DND-41 (cell line): Measurements from ENCODE around the gene ENPEP.

Source experiments
- EZH2 ChIP-seq: IDR thresholded peaks from 3 replicates; pipeline ENCODE4 v1.6.1; 2012; ENCODE audit warnings: borderline replicate concordance, low read depth, mild to moderate bottlenecking, moderate library complexity, low read length, inconsistent platforms; ENCODE audit not compliant: severe bottlenecking
- TF ChIP-seq, protein P1 (sequence below): IDR thresholded peaks from 2 replicates; pipeline ENCODE4 v1.5.1; 2012; ENCODE audit warnings: borderline replicate concordance, low read length, moderate library complexity, mild to moderate bottlenecking; ENCODE audit not compliant: poor library complexity, severe bottlenecking; ENCODE audit errors: extremely low read depth

GRCh38 chr4:110543577-110543976, 67.6 kb downstream of the ENPEP start:
- TF ChIP-seq, protein P1, sequence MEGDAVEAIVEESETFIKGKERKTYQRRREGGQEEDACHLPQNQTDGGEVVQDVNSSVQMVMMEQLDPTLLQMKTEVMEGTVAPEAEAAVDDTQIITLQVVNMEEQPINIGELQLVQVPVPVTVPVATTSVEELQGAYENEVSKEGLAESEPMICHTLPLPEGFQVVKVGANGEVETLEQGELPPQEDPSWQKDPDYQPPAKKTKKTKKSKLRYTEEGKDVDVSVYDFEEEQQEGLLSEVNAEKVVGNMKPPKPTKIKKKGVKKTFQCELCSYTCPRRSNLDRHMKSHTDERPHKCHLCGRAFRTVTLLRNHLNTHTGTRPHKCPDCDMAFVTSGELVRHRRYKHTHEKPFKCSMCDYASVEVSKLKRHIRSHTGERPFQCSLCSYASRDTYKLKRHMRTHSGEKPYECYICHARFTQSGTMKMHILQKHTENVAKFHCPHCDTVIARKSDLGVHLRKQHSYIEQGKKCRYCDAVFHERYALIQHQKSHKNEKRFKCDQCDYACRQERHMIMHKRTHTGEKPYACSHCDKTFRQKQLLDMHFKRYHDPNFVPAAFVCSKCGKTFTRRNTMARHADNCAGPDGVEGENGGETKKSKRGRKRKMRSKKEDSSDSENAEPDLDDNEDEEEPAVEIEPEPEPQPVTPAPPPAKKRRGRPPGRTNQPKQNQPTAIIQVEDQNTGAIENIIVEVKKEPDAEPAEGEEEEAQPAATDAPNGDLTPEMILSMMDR: no peak
- no peak for TF ChIP-seq EZH2
